ENCODE results near the gene GZF1.
A peak's percentile ranks its signal among the peaks of the same experiment; 100 is the strongest.
"Not testable (repeated sequence)": the region's sequence is repeated elsewhere in the genome, so short reads cannot be mapped to it uniquely, and the experiment has no call there.

Gene GZF1

GRCh38 chr20:23346002-23346401, 16.0 kb upstream of the GZF1 start:
- DNase-seq (ENCODE audit: low read depth): no peak

DNA sequence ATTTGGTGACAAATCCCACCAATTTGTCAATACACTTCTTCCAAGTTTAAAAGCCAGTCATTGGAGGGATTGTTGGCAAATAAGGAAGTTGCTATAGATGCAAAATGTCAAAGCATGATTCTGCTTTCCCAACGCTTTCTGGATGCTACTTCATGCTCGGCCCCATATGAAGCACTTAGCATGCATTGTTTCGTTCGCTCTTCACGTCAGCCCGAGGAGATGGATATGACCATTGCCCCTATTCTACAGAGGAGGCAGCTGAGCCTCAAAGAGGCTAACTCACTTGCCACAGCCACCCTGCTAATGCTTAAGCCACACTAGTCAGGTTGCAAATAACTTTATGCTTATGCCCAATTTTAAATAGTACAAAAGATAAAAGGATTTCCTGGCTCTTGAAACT, 14.2 kb upstream of the GZF1 start:
- DNase-seq (ENCODE audit: low read depth): no peak

- DNase-seq (ENCODE audit: low read depth): not testable (repeated sequence)
Measured at GRCh38 chr20:23348510-23348909, 13.5 kb upstream of the GZF1 start.

DNA sequence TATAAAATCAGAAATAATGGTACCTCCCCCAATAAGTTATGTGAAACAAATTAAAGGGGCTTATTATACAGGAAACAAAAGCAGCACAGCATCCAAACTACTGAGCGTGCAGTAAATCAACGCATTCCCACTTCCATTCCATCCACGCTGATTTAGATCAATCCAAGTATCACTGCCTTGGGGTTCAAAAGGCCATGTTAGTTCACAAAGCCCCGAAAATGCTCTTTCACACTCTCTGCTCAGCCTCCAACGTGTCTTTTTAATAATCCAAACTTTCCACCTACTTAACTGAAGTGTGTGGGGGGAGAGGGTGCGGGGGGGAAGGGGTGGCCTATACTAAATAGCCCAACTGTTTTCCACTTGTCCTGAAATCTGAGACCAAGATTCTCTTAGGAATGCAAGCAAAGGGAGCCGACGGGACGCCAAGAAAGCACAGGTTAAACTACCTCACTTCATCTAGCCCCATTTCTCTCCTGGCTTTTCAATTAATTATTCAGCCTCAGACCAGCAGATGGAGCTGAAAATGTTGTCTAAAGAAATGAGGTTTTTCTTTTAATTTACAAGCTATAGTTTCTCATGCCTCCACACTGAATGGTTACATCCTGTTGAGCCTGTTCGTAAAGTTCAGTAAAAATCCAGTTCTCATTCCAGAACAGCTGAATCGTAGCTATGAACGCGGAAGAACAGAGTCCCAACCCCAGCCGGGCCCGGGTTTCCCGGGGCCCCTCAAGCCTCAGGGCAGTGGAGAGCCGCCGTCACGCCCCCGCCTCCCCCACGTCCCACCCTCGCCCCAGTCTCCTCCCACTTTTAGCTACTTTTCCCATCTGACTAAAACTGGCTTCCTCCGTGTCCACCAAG, 12.4 kb upstream of the GZF1 start:
- DNase-seq (ENCODE audit: low read depth): peak; percentile 80

DNA sequence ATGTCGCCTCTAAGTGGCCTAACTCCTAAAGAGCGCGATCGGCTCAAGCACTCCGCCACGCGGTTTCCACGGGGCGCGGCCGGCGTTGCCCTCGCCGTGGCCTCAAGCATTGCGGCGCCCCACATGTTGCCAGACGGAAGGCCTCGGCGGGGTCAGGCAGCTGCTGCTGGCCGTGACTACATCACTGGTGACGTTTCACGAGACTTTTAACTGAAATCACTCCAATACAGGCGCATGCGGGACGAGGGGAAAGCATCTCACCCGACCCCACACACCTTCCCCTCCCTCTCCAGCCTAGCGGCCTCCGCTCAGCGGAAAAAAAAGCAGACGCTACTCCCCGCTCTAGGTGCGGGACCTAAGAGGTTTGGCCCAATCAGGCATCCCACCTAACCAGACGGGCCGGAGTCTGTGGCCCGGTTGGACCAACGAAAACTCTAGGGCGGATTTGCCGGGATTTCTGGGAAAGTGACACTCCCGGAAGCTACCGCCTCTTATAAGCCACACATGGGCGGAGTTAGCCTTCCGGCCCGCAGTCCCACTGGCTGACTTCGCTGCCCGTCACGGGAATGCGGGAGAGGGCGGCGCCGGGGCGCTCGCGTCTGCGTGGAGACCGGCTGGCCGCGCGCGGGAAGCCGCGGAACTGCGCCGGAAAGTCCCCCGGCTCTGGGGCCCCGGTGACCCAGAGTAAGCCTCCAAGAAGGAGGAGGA, 11.6 kb upstream of the GZF1 start, which contains the start of gene NXT1:
Gene NXT1, plus strand, starts transcription at position 596 of the 708 bp plus-strand sequence. CDS start 3,251 bp downstream, outside the sequence.
- peak; percentile 99 for DNase-seq (ENCODE audit: low read depth)

DNA sequence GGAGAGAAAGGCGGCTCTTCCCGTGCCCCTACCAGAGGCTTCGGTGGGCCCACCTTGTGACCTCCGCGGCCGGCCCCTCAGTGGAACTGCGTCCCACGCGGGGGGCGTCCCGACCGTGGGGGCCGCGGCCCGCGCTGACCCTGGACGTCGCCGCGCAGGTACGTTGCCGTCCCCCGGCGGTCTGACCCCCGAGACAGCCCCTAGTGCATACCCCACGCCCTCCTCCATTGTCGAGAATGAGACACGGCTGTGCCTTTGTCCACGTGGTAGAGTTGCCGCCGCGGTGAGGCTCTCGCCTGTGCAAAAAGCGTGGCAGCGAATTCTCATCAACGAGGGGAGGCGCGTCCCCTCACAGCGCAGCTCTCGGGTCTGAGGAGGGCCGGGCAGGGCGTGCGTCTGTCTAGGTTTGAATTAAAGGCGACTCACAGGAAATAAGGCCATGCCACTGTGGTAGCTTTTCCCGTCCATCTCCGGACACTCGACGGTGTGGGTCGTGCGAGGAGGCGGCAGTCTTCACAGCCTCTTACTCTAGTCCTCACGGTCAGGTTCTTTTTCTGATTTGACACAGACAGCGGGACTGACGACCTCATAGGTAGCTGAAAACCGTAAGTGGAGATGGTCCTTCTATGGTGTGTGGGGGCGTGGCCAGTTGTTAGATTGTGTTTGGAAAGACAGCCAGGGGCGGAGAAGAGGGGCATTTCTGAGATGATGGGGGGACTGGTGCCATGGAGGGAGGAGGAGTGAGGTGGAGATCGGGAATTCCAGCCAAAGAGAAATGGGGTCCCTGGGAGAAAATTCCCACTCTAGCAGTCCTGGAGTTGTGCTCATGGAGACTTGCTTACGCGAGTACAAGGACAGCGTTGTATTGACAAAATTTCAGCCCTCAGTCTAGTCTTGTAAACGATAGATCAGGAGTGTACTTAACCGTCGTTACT, 10.8 kb upstream of the GZF1 start:
- peak; percentile 59 for DNase-seq (ENCODE audit: low read depth)

DNA sequence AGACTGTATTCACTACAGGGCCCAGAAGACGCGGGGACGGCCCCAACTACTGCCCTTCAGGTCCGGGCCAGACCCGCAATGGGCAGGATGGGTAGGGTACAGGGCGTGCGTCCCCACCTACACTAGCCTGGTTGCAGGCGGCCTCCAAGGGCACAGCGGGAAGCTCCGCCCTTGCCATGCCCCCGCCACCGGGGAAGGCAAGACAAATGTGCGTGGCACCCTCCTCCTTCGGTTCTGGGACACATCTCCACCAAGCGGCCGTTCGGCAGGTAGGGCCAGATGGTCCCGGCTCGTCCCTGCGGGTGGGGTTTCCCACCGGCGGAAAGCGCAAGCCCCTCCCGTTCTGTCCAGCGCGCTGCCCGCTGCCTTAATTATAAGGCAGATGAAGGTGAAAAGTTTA, 5.8 kb upstream of the GZF1 start:
- no peak for DNase-seq (ENCODE audit: low read depth)

- DNase-seq (ENCODE audit: low read depth): peak; percentile 98
Measured at GRCh38 chr20:23357767-23358562, 4.0 kb upstream of the GZF1 start.

DNA sequence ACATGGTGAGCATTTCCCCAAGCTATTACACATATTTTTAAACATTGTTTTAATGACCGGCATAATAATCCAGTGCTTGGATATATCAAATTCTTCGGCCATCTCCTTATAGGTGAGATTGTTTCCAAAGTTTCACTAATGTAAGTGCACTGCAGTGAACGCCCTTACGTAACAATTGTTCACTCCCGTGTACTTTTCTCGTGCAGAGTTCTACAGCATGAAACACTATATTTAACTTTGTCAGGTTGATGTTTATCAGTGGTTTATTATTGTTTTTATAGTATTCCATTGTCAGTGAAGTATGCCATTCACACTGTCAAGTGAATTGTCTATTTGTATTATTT, 3.4 kb upstream of the GZF1 start:
- DNase-seq (ENCODE audit: low read depth): no peak

DNA sequence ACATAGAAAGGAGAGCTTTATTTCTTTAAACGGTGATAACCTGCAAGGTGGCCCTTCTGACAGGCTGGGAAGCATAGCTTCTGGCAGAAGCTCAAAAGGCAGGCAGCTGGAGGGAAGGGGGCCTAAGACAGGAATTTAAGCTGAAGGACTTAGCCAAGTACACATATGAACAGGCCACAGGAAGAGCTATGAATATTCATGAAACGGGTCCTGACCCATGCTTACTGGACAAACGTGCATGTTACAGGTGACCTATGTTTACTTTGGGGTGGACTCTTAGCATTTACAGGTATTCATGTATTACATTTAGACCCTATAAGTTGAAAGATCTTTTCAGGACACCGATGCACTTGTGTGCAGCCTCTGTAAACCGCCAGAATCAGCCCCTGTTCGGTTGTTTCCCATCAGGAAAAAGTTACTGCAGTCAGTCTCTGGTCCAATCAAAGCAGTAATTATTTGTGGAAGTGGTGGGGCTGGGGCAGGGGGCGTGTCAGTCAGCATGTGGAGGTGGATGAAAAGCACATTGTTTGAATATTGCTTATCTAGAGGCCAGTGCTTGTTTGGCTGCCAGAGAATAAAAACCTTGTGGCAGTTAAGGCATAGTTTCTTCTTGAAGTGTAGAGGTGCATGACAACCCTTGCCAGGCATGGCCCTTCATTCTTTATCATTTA, 2.9 kb upstream of the GZF1 start:
- no peak for DNase-seq (ENCODE audit: low read depth)

- DNase-seq (ENCODE audit: low read depth): no peak
Measured at GRCh38 chr20:23360531-23360930, 1.5 kb upstream of the GZF1 start.

DNA sequence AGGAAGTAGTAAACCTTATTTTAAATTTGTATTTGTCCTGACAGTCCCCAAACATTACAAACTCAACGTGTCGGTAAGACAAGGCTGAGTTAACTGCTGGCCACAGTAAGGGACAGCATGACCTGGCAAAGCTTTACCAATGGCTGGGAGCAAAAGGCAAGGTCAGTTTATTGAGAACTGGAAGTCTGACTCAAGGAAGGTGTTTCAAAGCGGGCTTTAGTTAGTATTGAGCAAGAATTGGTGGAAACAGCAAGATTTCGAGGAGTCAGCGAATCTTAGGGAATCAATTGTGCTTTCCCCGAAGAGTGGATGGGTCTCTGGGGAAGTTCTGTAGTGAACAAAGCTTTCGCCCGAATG, 885 bp upstream of the GZF1 start:
- peak; percentile 48 for DNase-seq (ENCODE audit: low read depth)

DNA sequence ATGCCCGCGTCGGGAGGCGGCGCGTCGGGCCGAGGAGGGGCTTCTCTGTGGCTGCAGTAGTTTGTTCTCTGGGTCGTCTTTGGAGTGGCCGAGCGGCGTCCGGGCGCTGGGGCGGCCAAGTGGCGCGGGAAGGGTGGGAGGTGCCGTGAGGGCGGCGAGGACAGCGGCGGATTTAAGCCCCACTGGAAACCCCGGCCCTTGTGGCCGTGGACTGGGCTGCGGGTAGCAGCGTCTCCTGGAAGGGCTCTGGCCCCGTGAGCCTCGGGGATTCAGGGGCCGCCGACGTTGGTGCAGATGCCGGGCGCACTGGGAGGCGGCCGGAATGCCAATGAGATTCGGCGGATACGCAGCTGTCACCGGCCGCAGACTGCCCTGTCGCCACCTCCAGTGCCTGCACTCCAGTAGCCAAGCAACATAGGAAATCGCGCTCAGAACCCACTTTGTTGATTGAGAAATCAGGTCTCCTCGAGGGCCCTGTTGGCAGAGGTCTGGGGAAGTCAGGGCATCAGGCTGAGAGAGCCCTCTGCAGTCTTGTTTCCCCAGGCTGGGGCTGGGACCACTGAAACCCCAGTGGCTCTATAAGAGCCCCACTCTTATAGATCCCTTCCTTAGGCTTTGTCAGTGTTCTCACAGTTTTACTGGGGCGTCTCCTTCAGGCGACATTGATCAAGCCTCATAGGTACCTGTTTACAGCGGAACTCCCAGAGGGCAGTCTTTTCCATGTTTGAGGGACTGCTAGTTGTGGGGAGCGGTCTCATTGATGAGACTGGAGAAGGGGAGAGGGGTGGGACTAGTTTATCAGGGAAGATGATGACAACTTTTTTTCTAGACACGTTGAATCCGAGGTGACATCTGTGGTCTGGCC, 642 bp downstream of the GZF1 start:
- peak; percentile 50 for DNase-seq (ENCODE audit: low read depth)

- DNase-seq (ENCODE audit: low read depth): no peak
Measured at GRCh38 chr20:23363257-23363649, 1.3 kb downstream of the GZF1 start.

- DNase-seq (ENCODE audit: low read depth): no peak
Measured at GRCh38 chr20:23365390-23366165, 3.6 kb downstream of the GZF1 start.

DNA sequence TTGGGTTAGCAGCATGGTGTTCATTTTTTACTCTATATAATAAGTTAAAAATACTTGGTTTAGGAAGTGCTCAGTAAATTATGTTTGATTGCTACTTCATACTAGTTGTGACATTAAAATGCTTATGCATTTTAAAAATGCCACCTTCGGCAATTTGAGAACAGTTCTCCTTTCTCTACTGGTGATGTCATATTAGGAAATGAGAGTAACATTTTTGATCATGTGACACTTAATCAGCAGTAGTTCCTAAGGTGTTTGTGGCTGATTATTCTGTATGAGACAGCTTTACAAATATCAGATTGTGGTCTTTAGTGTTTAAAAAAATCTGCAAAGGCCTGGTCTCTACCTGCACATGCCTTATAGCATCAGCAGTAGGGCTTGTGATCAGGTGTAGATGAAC, 4.4 kb downstream of the GZF1 start:
- DNase-seq (ENCODE audit: low read depth): peak; percentile 12

GRCh38 chr20:23367770-23368169, 5.8 kb downstream of the GZF1 start:
- peak; percentile 75 for DNase-seq (ENCODE audit: low read depth)

GRCh38 chr20:23368316-23369071, 6.5 kb downstream of the GZF1 start:
- no peak for DNase-seq (ENCODE audit: low read depth)
